Right forelimb (tissue), 1 donor: ENCODE data around the gene ACAA2.
"Not testable (repeated sequence)": the region's sequence is repeated elsewhere in the genome, so short reads cannot be mapped to it uniquely, and the experiment has no call there.

Experiments
- DNase-seq: peaks from one replicate; pipeline ENCODE4 v3.0.0-alpha.2; 2018

Gene ACAA2

DNA sequence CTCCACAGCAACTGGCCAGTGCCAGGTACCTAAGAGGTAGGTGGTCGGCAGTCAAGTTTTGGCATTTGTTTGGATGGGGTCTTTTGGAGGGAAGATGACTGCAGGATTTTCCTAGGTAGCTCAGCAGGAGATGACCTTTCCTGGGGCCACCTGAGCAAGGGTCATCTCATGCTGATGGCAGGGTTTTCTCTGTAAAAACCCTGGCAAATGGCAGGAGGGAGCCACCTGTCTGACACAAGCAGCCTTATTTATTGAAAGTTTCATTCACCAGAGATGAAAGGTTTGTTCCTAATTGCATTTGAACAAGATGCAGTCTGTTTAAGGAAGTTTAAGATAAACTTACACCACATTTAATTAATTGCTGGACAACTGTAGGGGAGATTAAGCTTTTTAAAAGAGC lies 31.6 kb upstream of the ACAA2 start:
- DNase-seq, result peak; percentile 16

- DNase-seq, result peak; percentile 42
Observed at GRCh38 chr18:49843778-49844625, 30.7 kb upstream of the ACAA2 start.

- peak; percentile 18 for DNase-seq
Observed at GRCh38 chr18:49843131-49843530, 29.8 kb upstream of the ACAA2 start.

GRCh38 chr18:49842656-49843055 lies 29.3 kb upstream of the ACAA2 start:
- peak; percentile 20 for DNase-seq

DNA sequence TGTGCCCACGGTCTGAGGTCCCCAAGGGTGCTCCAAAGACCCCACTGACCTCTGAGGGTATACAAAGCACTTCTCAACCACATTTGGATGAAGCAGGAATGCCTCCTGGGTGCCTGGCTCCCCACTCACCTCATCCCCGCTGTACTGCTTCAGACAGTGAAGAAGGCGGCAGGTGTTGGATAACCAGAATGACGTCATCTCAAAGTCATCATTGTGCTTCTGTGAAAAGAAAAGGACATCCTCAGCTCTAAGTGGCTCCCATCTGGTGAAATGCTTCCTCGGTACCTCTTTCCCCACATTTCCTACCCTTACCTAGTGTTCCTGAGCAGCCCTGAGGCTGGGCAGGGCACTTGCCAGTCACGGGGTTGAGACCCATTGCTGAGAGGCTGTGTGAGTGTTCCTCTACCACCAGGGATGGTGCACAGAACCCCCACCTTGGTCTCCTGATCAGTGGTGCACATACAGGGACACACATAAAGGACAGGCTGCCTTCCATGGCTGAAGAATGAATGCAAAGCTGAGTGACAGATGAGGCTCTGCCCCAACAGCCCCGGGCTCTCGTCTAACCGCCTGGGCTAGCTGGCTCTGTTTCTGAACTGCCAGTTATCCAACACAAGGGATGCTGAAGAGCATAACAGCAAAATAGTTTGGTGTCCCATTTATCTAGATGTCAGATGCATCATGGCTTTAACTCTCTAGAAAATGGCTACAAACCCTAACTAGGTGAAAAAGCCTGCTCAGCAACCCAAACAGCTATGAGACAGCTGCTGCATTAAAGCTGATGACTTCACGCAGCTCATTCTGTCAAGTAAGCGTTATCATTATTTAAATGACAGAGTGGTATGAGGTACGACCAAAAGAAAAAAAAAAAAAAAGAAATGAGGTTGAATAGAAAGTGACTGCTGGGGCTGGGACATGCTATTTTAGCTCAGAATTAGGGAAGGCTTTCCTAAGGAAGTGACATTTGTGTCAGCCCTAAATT lies 28.2 kb upstream of the ACAA2 start:
- peak; percentile 15 for DNase-seq

DNA sequence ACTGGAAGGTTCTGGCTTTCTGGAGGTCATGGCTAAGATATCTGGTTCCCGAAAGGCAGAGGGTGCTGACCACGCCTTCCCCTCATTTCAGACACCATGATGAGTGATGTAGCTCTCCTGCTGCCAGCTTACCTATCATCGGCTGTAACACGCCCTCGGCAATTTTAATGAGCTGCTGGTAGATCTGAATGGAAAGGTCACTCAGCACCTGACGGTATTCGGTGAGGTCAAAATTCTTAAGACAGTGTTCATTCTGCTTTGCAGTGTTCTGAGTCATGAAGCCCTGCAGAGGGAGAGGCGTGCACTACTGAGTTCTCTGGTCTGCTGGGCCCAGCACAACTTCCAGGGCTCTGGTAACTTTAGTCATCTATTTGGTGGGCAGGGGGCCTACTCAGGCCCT lies 25.7 kb upstream of the ACAA2 start:
- no peak for DNase-seq

DNA sequence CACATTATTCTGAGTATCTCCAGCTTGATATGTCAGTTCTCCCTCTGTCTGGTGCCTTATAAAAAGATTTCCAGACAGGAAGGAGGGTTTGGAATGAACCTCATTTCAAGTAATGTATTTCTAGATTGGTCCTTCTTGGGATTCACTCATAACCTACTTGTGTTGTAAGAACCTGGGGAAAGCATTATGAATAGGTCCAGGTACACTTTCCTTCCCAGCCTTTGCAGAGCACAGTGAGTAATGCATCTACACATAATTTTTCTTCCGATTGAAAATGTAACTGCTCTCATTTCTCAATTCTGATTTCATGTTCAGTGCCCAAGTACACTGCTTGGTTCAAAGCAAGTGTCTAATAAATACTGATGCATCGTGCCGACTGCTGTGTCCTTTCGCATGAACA lies 25.0 kb upstream of the ACAA2 start:
- no peak for DNase-seq

GRCh38 chr18:49837889-49838288 lies 24.6 kb upstream of the ACAA2 start:
- DNase-seq, result no peak

DNA sequence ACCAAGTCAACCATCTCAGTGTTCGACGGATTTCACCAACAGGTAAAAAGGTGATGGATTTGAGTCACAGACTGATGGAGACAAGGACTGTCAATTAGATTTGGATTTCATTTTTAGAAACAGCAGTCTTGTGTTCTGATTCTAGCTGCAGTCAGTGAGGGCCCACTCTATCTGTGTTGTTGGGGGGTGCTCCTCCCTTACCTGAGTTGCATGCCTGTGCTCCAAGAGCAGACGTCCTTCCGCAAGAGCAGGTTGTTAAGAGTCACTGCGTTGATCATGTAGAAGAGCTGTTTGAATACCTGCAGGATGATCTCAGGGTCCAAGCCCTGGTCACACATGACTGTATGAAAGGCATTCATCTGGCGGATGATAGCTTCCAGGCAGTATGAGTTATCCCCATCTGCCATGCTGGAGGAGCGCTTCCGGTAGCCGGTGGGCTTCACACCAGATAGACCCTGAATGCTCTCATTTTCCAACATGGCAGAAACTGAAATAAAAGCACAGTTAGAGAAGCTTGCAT lies 24.0 kb upstream of the ACAA2 start:
- not testable (repeated sequence) for DNase-seq

- DNase-seq, result no peak
Observed at GRCh38 chr18:49835405-49835804, 22.1 kb upstream of the ACAA2 start.

DNA sequence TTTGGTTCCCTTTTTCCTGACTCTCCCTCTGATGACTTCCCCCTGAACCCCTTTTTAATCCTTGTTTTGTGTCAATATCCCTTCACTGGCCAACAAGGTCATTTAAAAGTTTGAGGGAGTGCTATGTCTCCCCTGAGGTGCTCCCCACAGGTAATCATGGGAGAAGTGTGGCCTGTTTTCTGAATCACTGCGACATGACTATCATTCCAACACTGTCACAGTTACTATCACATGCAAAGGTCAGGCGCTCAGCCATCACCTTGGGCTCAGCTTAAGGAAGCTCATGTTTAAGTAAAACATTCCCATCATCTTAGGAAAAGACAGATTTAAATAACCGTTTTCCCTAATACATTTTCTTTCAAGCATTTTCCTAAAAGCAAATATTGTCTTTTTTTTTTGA lies 20.9 kb upstream of the ACAA2 start:
- DNase-seq, result no peak

GRCh38 chr18:49833814-49834213 lies 20.5 kb upstream of the ACAA2 start:
- DNase-seq, result no peak

GRCh38 chr18:49832221-49832647 lies 18.9 kb upstream of the ACAA2 start:
- DNase-seq, result no peak

DNA sequence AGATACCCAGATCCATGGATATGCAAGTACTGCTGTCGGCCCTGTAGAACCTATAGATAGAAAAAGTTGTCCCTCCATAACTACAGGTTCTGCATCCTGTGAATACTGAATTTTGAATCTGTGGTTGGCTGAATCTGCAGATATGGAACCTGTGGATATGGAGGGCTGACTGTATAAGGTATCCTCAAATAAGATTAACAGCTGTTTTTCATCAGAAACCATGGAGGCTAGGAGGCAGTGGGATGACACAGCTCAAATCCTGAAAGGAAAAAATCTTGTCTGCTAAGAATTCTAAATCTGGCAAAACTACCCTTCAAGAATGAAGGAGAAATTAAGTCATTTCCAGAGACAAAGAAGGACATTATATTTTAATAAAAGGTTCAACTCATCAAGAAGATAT lies 14.7 kb upstream of the ACAA2 start:
- no peak for DNase-seq

- no peak for DNase-seq
Observed at GRCh38 chr18:49819823-49820671, 6.7 kb upstream of the ACAA2 start.

DNA sequence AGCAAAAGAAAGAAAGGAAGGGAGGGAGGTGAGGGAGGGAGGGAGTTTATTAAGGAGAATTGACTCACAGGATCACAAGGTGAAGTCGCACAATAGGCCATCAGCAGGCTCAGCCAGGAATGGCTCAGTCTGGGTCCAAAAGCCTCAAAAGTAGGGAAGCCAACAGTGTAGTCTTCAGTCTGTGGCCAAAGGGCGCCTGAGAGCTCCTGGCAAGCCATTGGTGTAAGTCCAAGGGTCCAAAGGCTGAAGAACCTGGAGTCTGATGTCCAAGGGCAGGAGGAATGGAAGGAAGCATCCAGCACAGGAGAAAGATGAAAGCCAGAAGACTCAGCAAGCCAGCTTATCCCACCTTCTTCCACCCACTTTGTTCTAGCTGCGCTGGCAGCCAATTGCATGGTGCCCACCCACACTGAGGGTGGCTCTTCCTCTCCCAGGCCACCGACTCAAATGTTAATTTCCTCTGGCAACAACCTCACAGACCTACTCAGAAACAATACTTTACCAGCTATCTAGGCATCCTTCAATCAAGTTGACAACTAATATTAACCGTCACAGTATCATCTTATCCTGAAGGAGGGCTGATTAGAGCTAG lies 5.8 kb upstream of the ACAA2 start:
- DNase-seq, result no peak

- DNase-seq, result no peak
Observed at GRCh38 chr18:49817947-49818346, 4.6 kb upstream of the ACAA2 start.

DNA sequence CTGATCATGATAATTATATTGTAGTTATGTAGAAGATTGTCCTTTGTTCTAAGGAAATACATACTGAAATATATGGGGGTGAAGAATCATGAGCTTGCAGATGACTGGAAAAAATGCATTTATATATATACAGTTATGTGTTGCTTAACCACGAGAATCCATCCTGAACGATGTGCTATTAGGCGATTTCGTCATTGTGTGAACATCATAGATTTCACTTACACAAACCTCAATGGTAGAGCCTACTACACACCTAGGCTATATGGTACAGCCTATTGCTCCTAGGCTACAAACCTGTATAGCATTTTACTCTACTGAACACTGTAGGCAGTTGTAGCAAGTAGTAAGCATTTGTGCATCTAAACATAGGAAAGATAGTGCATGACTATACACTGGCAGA lies 2.6 kb upstream of the ACAA2 start:
- DNase-seq, result no peak

DNA sequence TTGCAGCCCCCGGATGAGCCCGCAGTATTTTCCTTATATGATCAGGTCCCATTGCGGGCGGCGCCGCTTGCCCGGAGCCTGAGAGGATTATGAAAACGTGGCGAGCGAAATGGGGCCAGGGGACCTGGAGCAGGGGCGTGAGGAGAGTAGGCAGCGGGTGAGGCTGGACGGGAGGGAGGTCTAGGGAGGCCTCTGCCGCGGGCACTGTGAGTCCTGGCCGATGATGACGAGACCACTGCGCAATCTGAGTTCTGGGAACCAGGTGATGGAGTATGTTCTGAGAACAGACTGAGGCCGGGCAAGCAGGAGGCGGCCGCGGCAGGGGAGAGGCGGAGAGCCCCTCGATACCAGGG lies 790 bp upstream of the ACAA2 start:
- DNase-seq, result no peak

DNA sequence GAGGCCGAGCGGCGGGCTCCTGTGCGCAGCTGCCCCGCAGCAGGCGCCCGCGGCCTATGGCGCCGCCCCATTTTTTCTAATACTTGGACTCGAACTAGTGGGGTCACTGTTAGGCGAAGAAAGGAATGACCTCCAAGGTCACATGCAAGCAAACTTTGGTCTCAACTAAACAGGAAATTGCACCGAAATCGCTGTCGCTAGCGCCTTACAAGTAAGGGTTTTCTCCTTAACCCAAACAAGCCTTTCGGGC lies 339 bp downstream of the ACAA2 start:
- DNase-seq, result no peak

- peak; percentile 49 for DNase-seq
Observed at GRCh38 chr18:49812286-49813068, 856 bp downstream of the ACAA2 start.
